ENCODE results near the gene PTPRC.

PTPRC gene

DNA sequence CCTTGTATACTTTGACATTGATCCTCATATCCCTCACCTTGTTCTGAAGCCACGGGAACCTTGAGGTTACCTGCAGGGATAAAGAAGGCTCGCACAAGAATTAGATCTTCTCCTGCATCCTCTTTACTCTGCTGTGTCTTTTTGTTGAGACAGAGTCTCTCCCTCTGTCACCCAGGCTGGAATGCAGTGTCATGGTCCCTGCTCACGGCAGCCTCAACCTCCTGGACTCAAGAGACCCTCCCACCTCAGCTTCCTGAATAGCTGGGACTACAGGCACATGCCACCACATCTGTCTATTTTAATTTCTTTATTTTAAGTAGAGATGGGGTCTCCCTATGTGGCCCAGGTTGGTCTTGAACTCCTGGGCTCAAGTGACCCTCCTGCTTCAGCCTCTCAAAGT, 134.7 kb downstream of the PTPRC start:
- no peak overlapping the region for H3K4me3 ChIP-seq (ENCODE audit: low read depth, low read length)
- no peak for DNase-seq
- TF ChIP-seq, protein P1, sequence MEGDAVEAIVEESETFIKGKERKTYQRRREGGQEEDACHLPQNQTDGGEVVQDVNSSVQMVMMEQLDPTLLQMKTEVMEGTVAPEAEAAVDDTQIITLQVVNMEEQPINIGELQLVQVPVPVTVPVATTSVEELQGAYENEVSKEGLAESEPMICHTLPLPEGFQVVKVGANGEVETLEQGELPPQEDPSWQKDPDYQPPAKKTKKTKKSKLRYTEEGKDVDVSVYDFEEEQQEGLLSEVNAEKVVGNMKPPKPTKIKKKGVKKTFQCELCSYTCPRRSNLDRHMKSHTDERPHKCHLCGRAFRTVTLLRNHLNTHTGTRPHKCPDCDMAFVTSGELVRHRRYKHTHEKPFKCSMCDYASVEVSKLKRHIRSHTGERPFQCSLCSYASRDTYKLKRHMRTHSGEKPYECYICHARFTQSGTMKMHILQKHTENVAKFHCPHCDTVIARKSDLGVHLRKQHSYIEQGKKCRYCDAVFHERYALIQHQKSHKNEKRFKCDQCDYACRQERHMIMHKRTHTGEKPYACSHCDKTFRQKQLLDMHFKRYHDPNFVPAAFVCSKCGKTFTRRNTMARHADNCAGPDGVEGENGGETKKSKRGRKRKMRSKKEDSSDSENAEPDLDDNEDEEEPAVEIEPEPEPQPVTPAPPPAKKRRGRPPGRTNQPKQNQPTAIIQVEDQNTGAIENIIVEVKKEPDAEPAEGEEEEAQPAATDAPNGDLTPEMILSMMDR (IDR thresholded peaks at IDR 0.05; ENCODE audit: low read depth, low read length, missing control alignments), result no peak
- H3K36me3 ChIP-seq (replicated peaks), result no peaks in the 10 kb centered on the region
- in situ Hi-C loops (cut with HindIII; ENCODE audit: low pct_ligation_motif_present, low sequenced_read_pairs), result no loop called here
- H3K27ac ChIP-seq, result no peak overlapping the region
- H3K27me3 ChIP-seq (replicated peaks), result no peaks in the 10 kb centered on the region

DNA sequence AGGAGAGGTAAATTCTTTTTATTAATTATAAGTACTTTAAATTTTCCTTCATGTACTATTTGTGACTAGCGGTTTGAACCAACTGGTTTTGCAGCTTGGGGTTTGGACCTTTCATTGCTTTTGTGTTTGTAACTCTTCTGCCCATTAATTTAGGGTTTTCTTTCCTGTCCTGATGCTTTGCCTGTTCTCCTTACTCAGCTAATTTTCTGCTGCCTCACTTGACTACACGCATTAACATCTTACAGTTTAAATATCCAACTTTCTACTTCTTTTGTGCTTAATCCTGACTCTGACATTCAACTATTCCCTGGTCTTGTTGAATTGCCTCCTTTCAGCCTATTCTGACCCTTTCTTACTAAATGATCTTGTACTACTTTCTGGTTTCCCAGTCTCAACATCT, 135.6 kb downstream of the PTPRC start:
- DNase-seq, result no peak

GRCh38 chr1:198775606-198776005, 136.8 kb downstream of the PTPRC start:
- peak; percentile 81 for DNase-seq
- H3K27ac ChIP-seq, result peak overlapping the region; percentile 98
- no peak overlapping the region for H3K4me3 ChIP-seq (ENCODE audit: low read depth, low read length)
- in situ Hi-C loops (cut with HindIII; ENCODE audit: low pct_ligation_motif_present, low sequenced_read_pairs), result no loop called here
- no peaks in the 10 kb centered on the region for H3K36me3 ChIP-seq (replicated peaks)
- TF ChIP-seq, protein P1 (IDR thresholded peaks at IDR 0.05; ENCODE audit: low read depth, low read length, missing control alignments), result no peak
- H3K27me3 ChIP-seq (replicated peaks), result no peaks in the 10 kb centered on the region

More for the DNA sequence above, 135.6 kb downstream of the PTPRC start:
- no peak overlapping the region for H3K4me3 ChIP-seq (ENCODE audit: low read depth, low read length)
- TF ChIP-seq, protein P1 (IDR thresholded peaks at IDR 0.05; ENCODE audit: low read depth, low read length, missing control alignments), result no peak
- H3K27ac ChIP-seq, result no peak overlapping the region
- no peaks in the 10 kb centered on the region for H3K27me3 ChIP-seq (replicated peaks)
- no peaks in the 10 kb centered on the region for H3K36me3 ChIP-seq (replicated peaks)
- in situ Hi-C loops (cut with HindIII; ENCODE audit: low pct_ligation_motif_present, low sequenced_read_pairs), result no loop called here

DNA sequence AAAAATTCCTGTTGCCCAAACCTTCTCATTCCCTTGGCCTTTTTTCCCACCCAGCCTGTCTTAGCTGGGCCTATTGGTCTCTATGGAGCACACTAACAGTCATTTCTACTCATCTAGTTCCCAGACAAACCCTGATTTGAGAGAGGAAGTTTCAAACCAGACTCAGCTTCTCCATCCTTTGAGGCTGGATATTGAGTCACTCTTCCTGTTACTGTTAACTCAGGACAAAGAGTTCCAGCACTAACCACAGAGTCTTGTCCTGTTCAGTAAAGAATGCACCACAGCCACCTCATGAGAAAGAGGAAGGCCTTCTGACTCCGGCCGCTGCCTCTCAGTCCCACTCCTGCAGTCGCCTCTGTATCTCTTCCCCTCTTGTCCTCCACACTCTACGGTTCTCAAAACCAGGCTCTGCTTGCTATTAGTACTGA, 137.8 kb downstream of the PTPRC start:
- Histone ChIP-seq H3K27ac (peak overlapping the region; percentile 98), H3K4me3 (ENCODE audit: low read depth, low read length) (no peak overlapping the region), H3K36me3 (replicated peaks) (no peaks in the 10 kb centered on the region), H3K27me3 (replicated peaks) (no peaks in the 10 kb centered on the region)
- TF ChIP-seq, protein P1 (IDR thresholded peaks at IDR 0.05; ENCODE audit: low read depth, low read length, missing control alignments), result no peak
- in situ Hi-C loops (cut with HindIII; ENCODE audit: low pct_ligation_motif_present, low sequenced_read_pairs), result no loop called here
- DNase-seq, result peak; percentile 97

GRCh38 chr1:198778049-198778448, 139.2 kb downstream of the PTPRC start:
- no peaks in the 10 kb centered on the region for H3K36me3 ChIP-seq (replicated peaks)
- in situ Hi-C loops (cut with HindIII; ENCODE audit: low pct_ligation_motif_present, low sequenced_read_pairs), result no loop called here
- DNase-seq, result peak; percentile 44

GRCh38 chr1:198780376-198780775, 141.5 kb downstream of the PTPRC start:
- Histone ChIP-seq H3K27ac (peak overlapping the region; percentile 49), H3K4me3 (ENCODE audit: low read depth, low read length) (no peak overlapping the region), H3K36me3 (replicated peaks) (no peaks in the 10 kb centered on the region), H3K27me3 (replicated peaks) (no peaks in the 10 kb centered on the region)
- TF ChIP-seq, protein P1 (IDR thresholded peaks at IDR 0.05; ENCODE audit: low read depth, low read length, missing control alignments), result no peak
- in situ Hi-C loops (cut with HindIII; ENCODE audit: low pct_ligation_motif_present, low sequenced_read_pairs), result no loop called here
- DNase-seq, result no peak

More at GRCh38 chr1:198778049-198778448, 139.2 kb downstream of the PTPRC start:
- Histone ChIP-seq H3K27ac (peak overlapping the region; percentile 98), H3K27me3 (replicated peaks) (no peaks in the 10 kb centered on the region), H3K4me3 (ENCODE audit: low read depth, low read length) (no peak overlapping the region)
- TF ChIP-seq, protein P1 (IDR thresholded peaks at IDR 0.05; ENCODE audit: low read depth, low read length, missing control alignments), result no peak
